ENCODE measurements around the gene TXNRD1.
"Not testable (repeated sequence)": the region's sequence is repeated elsewhere in the genome, so short reads cannot be mapped to it uniquely, and the experiment has no call there.

TXNRD1 gene

DNA sequence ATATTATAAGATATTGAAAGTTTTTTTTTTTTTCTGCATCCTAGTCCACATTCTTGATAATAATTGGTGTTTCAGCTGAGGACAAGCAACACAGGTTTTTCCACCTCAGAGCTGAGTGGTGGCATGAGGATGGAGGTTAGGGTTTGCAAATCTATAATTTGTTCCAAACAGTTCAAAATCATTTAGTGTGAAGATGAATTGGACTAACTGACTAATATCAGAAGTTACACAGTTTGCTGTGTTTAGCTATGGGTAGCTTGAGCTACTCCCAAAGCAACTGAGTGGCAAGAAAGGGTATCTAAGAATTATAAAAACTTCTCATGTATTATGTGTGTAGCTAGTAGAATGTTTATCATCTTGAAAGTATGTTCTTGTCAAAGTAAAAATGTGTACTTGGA, 105.0 kb downstream of the TXNRD1 start:
- no peak overlapping the region for H3K9ac ChIP-seq (ENCODE audit: low read depth in 1 of 2, low read length in 2 of 2)
- no peaks in the 10 kb centered on the region for H3K27me3 ChIP-seq (ENCODE audit: control insufficient read depth in 2 of 2, insufficient read depth in 2 of 2, low read length in 2 of 2)
- no peaks in the 10 kb centered on the region for H3K9me3 ChIP-seq (ENCODE audit: control insufficient read depth in 2 of 2, low read length in 2 of 2)
- H3K27ac ChIP-seq (ENCODE audit: low read depth in 2 of 2, low read length in 2 of 2), result no peak overlapping the region
- peaks cover 43 to 45% of the 10 kb centered on the region in 2 donors for H3K36me3 ChIP-seq (ENCODE audit: control insufficient read depth in 2 of 2, insufficient read depth in 2 of 2, low read length in 2 of 2)
- no peak overlapping the region for H3K4me3 ChIP-seq (ENCODE audit: low read length in 2 of 2)
- no peaks in the 10 kb centered on the region for H3K4me1 ChIP-seq (ENCODE audit: control insufficient read depth in 2 of 2, insufficient read depth in 2 of 2, low read length in 2 of 2)

DNA sequence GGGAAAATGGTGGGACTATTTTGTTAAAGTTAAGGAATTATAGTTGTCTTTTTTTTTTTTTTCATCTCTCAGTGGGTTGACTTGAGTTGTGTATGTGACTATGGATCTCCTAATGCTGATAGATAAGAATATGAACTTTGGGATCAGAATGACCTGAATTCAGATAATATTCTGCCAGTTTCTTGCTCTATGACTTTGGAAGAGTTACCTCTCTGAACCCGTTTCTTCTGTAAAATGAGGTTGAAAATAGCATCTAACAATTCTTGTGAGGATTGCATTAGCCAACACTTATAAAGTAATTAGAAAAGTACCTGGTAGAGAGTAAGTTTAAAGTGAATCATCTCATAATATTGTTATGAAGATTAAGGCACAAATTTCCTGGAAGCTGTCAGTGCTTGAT, 106.4 kb downstream of the TXNRD1 start:
- H3K36me3 ChIP-seq (ENCODE audit: control insufficient read depth in 2 of 2, insufficient read depth in 2 of 2, low read length in 2 of 2), result peaks cover 46% of the 10 kb centered on the region in 2 donors
- no peak overlapping the region for H3K4me3 ChIP-seq (ENCODE audit: low read length in 2 of 2)
- no peaks in the 10 kb centered on the region for H3K4me1 ChIP-seq (ENCODE audit: control insufficient read depth in 2 of 2, insufficient read depth in 2 of 2, low read length in 2 of 2)
- no peak overlapping the region for H3K9ac ChIP-seq (ENCODE audit: low read depth in 1 of 2, low read length in 2 of 2)
- no peak overlapping the region for H3K27ac ChIP-seq (ENCODE audit: low read depth in 2 of 2, low read length in 2 of 2)
- no peaks in the 10 kb centered on the region for H3K9me3 ChIP-seq (ENCODE audit: control insufficient read depth in 2 of 2, low read length in 2 of 2)
- no peaks in the 10 kb centered on the region for H3K27me3 ChIP-seq (ENCODE audit: control insufficient read depth in 2 of 2, insufficient read depth in 2 of 2, low read length in 2 of 2)

DNA sequence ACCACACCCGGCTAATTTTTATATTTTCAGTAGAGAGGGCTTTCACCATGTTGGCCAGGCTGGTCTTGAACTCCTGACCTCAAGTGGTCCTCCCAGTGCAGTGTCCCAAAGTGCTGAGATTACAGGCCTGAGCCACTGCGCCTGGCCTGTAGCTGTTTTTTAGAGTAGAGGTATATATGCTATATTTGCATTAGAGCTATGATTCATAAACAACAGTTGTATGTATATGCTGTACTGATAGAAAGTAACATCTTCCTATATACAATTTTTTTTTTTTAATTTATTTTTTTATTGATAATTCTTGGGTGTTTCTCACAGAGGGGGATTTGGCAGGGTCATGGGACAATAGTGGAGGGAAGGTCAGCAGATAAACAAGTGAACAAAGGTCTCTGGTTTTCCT, 107.0 kb downstream of the TXNRD1 start:
- H3K9ac ChIP-seq (ENCODE audit: low read depth in 1 of 2, low read length in 2 of 2); H3K4me3 ChIP-seq (ENCODE audit: low read length in 2 of 2); H3K9me3 ChIP-seq (ENCODE audit: control insufficient read depth in 2 of 2, low read length in 2 of 2); H3K27me3 ChIP-seq (ENCODE audit: control insufficient read depth in 2 of 2, insufficient read depth in 2 of 2, low read length in 2 of 2); H3K4me1 ChIP-seq (ENCODE audit: control insufficient read depth in 2 of 2, insufficient read depth in 2 of 2, low read length in 2 of 2); H3K27ac ChIP-seq (ENCODE audit: low read depth in 2 of 2, low read length in 2 of 2): not testable (repeated sequence)
- H3K36me3 ChIP-seq (ENCODE audit: control insufficient read depth in 2 of 2, insufficient read depth in 2 of 2, low read length in 2 of 2), result peaks cover 48 to 50% of the 10 kb centered on the region in 2 donors

GRCh38 chr12:104323899-104324298, 108.3 kb downstream of the TXNRD1 start:
- peaks cover 47 to 51% of the 10 kb centered on the region in 2 donors for H3K36me3 ChIP-seq (ENCODE audit: control insufficient read depth in 2 of 2, insufficient read depth in 2 of 2, low read length in 2 of 2)

DNA sequence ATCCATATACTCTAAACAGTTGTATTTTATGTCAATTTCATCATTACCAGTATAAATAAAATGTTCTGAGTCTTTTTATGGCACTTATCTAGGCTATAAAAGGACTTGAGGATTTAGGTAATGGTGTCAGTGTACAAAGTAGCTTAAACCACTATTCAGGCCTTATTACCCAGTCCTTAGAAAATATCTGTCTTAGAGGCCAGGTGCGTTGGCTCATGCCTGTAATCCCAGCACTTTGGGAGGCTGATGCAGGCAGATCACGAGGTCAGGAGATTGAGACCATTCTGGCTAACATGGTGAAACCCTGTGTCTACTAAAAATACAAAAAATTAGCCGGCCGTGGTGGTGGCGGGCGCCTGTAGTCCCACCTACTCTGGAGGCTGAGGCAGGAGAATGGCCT, 112.7 kb downstream of the TXNRD1 start:
- not testable (repeated sequence) for H3K9ac ChIP-seq (ENCODE audit: low read depth in 1 of 2, low read length in 2 of 2); H3K4me3 ChIP-seq (ENCODE audit: low read length in 2 of 2); H3K4me1 ChIP-seq (ENCODE audit: control insufficient read depth in 2 of 2, insufficient read depth in 2 of 2, low read length in 2 of 2); H3K27me3 ChIP-seq (ENCODE audit: control insufficient read depth in 2 of 2, insufficient read depth in 2 of 2, low read length in 2 of 2); H3K27ac ChIP-seq (ENCODE audit: low read depth in 2 of 2, low read length in 2 of 2); H3K9me3 ChIP-seq (ENCODE audit: control insufficient read depth in 2 of 2, low read length in 2 of 2)
- peaks cover 22 to 29% of the 10 kb centered on the region in 2 donors for H3K36me3 ChIP-seq (ENCODE audit: control insufficient read depth in 2 of 2, insufficient read depth in 2 of 2, low read length in 2 of 2)

More at GRCh38 chr12:104323899-104324298, 108.3 kb downstream of the TXNRD1 start:
- H3K9ac ChIP-seq (ENCODE audit: low read depth in 1 of 2, low read length in 2 of 2), result no peak overlapping the region
- no peak overlapping the region for H3K4me3 ChIP-seq (ENCODE audit: low read length in 2 of 2)
- no peaks in the 10 kb centered on the region for H3K27me3 ChIP-seq (ENCODE audit: control insufficient read depth in 2 of 2, insufficient read depth in 2 of 2, low read length in 2 of 2)
- no peaks in the 10 kb centered on the region for H3K9me3 ChIP-seq (ENCODE audit: control insufficient read depth in 2 of 2, low read length in 2 of 2)
- no peaks in the 10 kb centered on the region for H3K4me1 ChIP-seq (ENCODE audit: control insufficient read depth in 2 of 2, insufficient read depth in 2 of 2, low read length in 2 of 2)
- H3K27ac ChIP-seq (ENCODE audit: low read depth in 2 of 2, low read length in 2 of 2), result no peak overlapping the region

- Histone ChIP-seq H3K27me3 (ENCODE audit: control insufficient read depth in 2 of 2, insufficient read depth in 2 of 2, low read length in 2 of 2) (no peaks in the 10 kb centered on the region), H3K9ac (ENCODE audit: low read depth in 1 of 2, low read length in 2 of 2) (no peak overlapping the region), H3K4me3 (ENCODE audit: low read length in 2 of 2) (no peak overlapping the region), H3K27ac (ENCODE audit: low read depth in 2 of 2, low read length in 2 of 2) (no peak overlapping the region), H3K36me3 (ENCODE audit: control insufficient read depth in 2 of 2, insufficient read depth in 2 of 2, low read length in 2 of 2) (peaks cover 25 to 30% of the 10 kb centered on the region in 2 donors), H3K9me3 (ENCODE audit: control insufficient read depth in 2 of 2, low read length in 2 of 2) (no peaks in the 10 kb centered on the region), H3K4me1 (ENCODE audit: control insufficient read depth in 2 of 2, insufficient read depth in 2 of 2, low read length in 2 of 2) (no peaks in the 10 kb centered on the region)
Observed at GRCh38 chr12:104328790-104329189, 113.2 kb downstream of the TXNRD1 start.

DNA sequence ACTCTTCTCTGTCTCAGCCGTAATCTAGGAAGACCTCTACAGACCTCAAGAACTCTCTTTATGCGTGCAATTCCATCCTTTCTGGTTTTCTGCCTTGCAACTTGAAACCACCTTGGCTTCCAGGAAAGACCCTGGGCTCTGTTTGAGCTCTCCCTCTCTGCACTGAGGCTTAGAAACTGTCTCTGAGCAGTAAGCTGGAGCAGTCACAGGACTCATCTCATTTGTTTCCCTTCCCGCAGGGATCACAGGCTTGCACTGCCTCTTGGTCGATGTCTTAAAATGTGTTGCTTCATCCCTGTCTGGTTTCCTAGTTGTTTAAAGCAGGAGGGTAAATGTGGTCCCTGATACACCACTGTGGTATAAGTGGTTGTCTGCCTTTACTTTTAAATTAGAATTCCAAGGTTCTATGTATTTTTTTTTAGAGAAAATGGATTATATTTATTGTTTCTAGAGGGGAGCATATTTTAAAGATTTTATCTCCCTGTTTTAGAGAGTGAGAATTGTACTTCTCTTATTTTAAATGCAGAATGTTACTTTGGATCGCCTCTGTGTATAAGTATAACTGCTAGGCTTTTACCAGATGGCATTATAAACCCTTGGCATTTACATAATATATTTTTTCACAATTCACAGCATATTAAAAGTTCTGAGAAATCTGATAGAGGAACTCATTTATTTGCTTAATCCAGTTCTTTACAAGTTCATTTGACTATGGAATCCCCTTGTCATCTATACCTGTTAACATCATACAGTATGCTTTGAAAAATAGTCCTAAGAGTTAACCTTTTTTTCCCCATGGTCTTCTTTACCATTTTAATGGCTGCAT, 114.3 kb downstream of the TXNRD1 start:
- no peak overlapping the region for H3K4me3 ChIP-seq (ENCODE audit: low read length in 2 of 2)
- H3K4me1 ChIP-seq (ENCODE audit: control insufficient read depth in 2 of 2, insufficient read depth in 2 of 2, low read length in 2 of 2), result no peaks in the 10 kb centered on the region
- no peak overlapping the region for H3K9ac ChIP-seq (ENCODE audit: low read depth in 1 of 2, low read length in 2 of 2)
- peaks cover 27 to 35% of the 10 kb centered on the region in 2 donors for H3K36me3 ChIP-seq (ENCODE audit: control insufficient read depth in 2 of 2, insufficient read depth in 2 of 2, low read length in 2 of 2)
- H3K27me3 ChIP-seq (ENCODE audit: control insufficient read depth in 2 of 2, insufficient read depth in 2 of 2, low read length in 2 of 2), result no peaks in the 10 kb centered on the region
- H3K27ac ChIP-seq (ENCODE audit: low read depth in 2 of 2, low read length in 2 of 2), result no peak overlapping the region
- no peaks in the 10 kb centered on the region for H3K9me3 ChIP-seq (ENCODE audit: control insufficient read depth in 2 of 2, low read length in 2 of 2)

- H3K4me1 ChIP-seq (ENCODE audit: control insufficient read depth in 2 of 2, insufficient read depth in 2 of 2, low read length in 2 of 2), result no peaks in the 10 kb centered on the region
- H3K27me3 ChIP-seq (ENCODE audit: control insufficient read depth in 2 of 2, insufficient read depth in 2 of 2, low read length in 2 of 2), result no peaks in the 10 kb centered on the region
- no peak overlapping the region for H3K9ac ChIP-seq (ENCODE audit: low read depth in 1 of 2, low read length in 2 of 2)
- H3K36me3 ChIP-seq (ENCODE audit: control insufficient read depth in 2 of 2, insufficient read depth in 2 of 2, low read length in 2 of 2), result peaks cover 27 to 38% of the 10 kb centered on the region in 2 donors
- no peaks in the 10 kb centered on the region for H3K9me3 ChIP-seq (ENCODE audit: control insufficient read depth in 2 of 2, low read length in 2 of 2)
- H3K4me3 ChIP-seq (ENCODE audit: low read length in 2 of 2), result no peak overlapping the region
- no peak overlapping the region for H3K27ac ChIP-seq (ENCODE audit: low read depth in 2 of 2, low read length in 2 of 2)
Observed at GRCh38 chr12:104331376-104331775, 115.8 kb downstream of the TXNRD1 start.

DNA sequence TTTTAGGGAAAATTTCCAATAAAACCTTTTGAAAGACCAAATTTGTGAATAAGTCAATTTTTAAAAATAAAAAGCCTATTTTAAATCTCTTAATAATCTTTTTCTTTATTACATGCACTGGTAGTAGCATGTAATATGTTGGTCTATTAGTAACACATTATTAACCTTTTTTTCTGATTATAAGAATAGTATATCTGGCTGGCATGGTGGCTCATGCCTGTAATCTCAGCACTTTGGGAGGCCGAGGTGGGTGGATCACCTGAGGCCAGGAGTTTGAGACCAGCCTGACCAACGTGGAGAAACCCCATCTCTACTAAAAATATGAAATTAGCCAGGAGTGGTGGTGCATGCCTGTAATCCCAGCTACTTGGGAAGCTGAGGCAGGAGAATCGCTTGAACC, 116.7 kb downstream of the TXNRD1 start:
- not testable (repeated sequence) for H3K4me1 ChIP-seq (ENCODE audit: control insufficient read depth in 2 of 2, insufficient read depth in 2 of 2, low read length in 2 of 2); H3K9me3 ChIP-seq (ENCODE audit: control insufficient read depth in 2 of 2, low read length in 2 of 2); H3K4me3 ChIP-seq (ENCODE audit: low read length in 2 of 2); H3K9ac ChIP-seq (ENCODE audit: low read depth in 1 of 2, low read length in 2 of 2); H3K27me3 ChIP-seq (ENCODE audit: control insufficient read depth in 2 of 2, insufficient read depth in 2 of 2, low read length in 2 of 2); H3K27ac ChIP-seq (ENCODE audit: low read depth in 2 of 2, low read length in 2 of 2)
- peaks cover 22 to 37% of the 10 kb centered on the region in 2 donors for H3K36me3 ChIP-seq (ENCODE audit: control insufficient read depth in 2 of 2, insufficient read depth in 2 of 2, low read length in 2 of 2)

GRCh38 chr12:104333692-104334255, 118.2 kb downstream of the TXNRD1 start:
- Histone ChIP-seq H3K9ac (ENCODE audit: low read depth in 1 of 2, low read length in 2 of 2) (no peak overlapping the region), H3K4me3 (ENCODE audit: low read length in 2 of 2) (no peak overlapping the region), H3K36me3 (ENCODE audit: control insufficient read depth in 2 of 2, insufficient read depth in 2 of 2, low read length in 2 of 2) (peaks cover 17 to 28% of the 10 kb centered on the region in 2 donors), H3K27ac (ENCODE audit: low read depth in 2 of 2, low read length in 2 of 2) (no peak overlapping the region), H3K4me1 (ENCODE audit: control insufficient read depth in 2 of 2, insufficient read depth in 2 of 2, low read length in 2 of 2) (no peaks in the 10 kb centered on the region), H3K9me3 (ENCODE audit: control insufficient read depth in 2 of 2, low read length in 2 of 2) (no peaks in the 10 kb centered on the region), H3K27me3 (ENCODE audit: control insufficient read depth in 2 of 2, insufficient read depth in 2 of 2, low read length in 2 of 2) (no peaks in the 10 kb centered on the region)

Measured in mucosa of rectum (tissue), 2 donors.